Midbrain (tissue), 1 donor: ENCODE results near the gene RNF213.

Source experiments
- DNase-seq: peaks from one replicate; lab custom pipeline; 2025; lab: John Stamatoyannopoulos, UW

The RNF213 gene

GRCh38 chr17:80352216-80352895 is 91.7 kb downstream of the RNF213 start:
- DNase-seq, result no peak

- no peak for DNase-seq
Measured at GRCh38 chr17:80352991-80353665, 92.5 kb downstream of the RNF213 start.

GRCh38 chr17:80353718-80354275 is 93.1 kb downstream of the RNF213 start:
- DNase-seq, result no peak

- no peak for DNase-seq
Measured at GRCh38 chr17:80354336-80354735, 93.7 kb downstream of the RNF213 start.

- DNase-seq, result no peak
Measured at GRCh38 chr17:80356231-80356856, 95.7 kb downstream of the RNF213 start.

GRCh38 chr17:80358131-80358530 is 97.5 kb downstream of the RNF213 start:
- DNase-seq, result no peak

- DNase-seq, result no peak
Measured at GRCh38 chr17:80358861-80359260, 98.2 kb downstream of the RNF213 start.

GRCh38 chr17:80359422-80360110 is 98.9 kb downstream of the RNF213 start:
- no peak for DNase-seq

- DNase-seq, result no peak
Measured at GRCh38 chr17:80360396-80360795, 99.7 kb downstream of the RNF213 start.

- DNase-seq, result no peak
Measured at GRCh38 chr17:80361495-80362220, 101.0 kb downstream of the RNF213 start.

GRCh38 chr17:80362428-80363119 is 101.9 kb downstream of the RNF213 start:
- no peak for DNase-seq

GRCh38 chr17:80363120-80363515 is 102.5 kb downstream of the RNF213 start:
- DNase-seq, result no peak

- no peak for DNase-seq
Measured at GRCh38 chr17:80363518-80364090, 103.0 kb downstream of the RNF213 start.

GRCh38 chr17:80364091-80364691 is 103.5 kb downstream of the RNF213 start:
- DNase-seq, result peak; percentile 27

- no peak for DNase-seq
Measured at GRCh38 chr17:80365001-80365965, 104.6 kb downstream of the RNF213 start.

GRCh38 chr17:80365983-80366382 is 105.3 kb downstream of the RNF213 start:
- no peak for DNase-seq

GRCh38 chr17:80367503-80367902 is 106.9 kb downstream of the RNF213 start:
- no peak for DNase-seq

GRCh38 chr17:80371196-80371595 is 110.5 kb downstream of the RNF213 start:
- DNase-seq, result no peak

GRCh38 chr17:80372456-80372855 is 111.8 kb downstream of the RNF213 start:
- no peak for DNase-seq
